HepG2 (cell line): ENCODE results near the gene DDX10.

Experiments
- CEBPB ChIP-seq: IDR thresholded peaks from 2 replicates; pipeline ENCODE4 v1.6.1; 2011; ENCODE audit warnings: low read depth, low read length, improper control_type of control experiment, borderline replicate concordance
- MAFF ChIP-seq: IDR thresholded peaks from 2 replicates; pipeline ENCODE4 v1.6.1; 2011; ENCODE audit warnings: low read depth, low read length, improper control_type of control experiment
- RNF2 ChIP-seq: fragments of 450-650 bp; conservative IDR thresholded peaks from 2 replicates; pipeline ENCODE4 v1.6.1; 2016; ENCODE audit warnings: low read depth
- TRIM22 ChIP-seq: fragments of 450-650 bp; IDR thresholded peaks from 2 replicates; pipeline ENCODE4 v1.6.1; 2017
- ZNF558 ChIP-seq: sonication (generic); formaldehyde crosslinking; IDR thresholded peaks from 2 replicates; pipeline ENCODE4 v1.9.0; 2022; ENCODE audit warnings: mild to moderate bottlenecking, missing genetic modification reagents, borderline replicate concordance
- TF ChIP-seq, protein P1 (sequence below): sonication (generic); formaldehyde crosslinking; IDR thresholded peaks from 2 replicates; pipeline ENCODE4 v1.4.0; 2020; ENCODE audit warnings: mild to moderate bottlenecking, missing genetic modification reagents

- TF ChIP-seq CEBPB (no peak), MAFF (no peak), TRIM22 (no peak), RNF2 (no peak), ZNF558 (no peak)
- TF ChIP-seq, protein P1, sequence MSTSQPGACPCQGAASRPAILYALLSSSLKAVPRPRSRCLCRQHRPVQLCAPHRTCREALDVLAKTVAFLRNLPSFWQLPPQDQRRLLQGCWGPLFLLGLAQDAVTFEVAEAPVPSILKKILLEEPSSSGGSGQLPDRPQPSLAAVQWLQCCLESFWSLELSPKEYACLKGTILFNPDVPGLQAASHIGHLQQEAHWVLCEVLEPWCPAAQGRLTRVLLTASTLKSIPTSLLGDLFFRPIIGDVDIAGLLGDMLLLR (CRISPR knock-in tag), result no peak
Measured at GRCh38 chr11:108985945-108986279, 321.0 kb downstream of the DDX10 start.
